Stomach (tissue), 4 donors: Measurements from ENCODE around the gene OR13C8.

ENCODE experiments used
- CTCF ChIP-seq, 7 experiments: fragments of 450-650 bp in 4 of 7; fragments of 200-600 bp in 3 of 7; sonication (generic) in 3 of 7; IDR thresholded peaks; one replicate each; pipeline ENCODE4 v1.5.1; 2016 to 2019; ENCODE audit warnings: antibody characterized with exemption in 7 of 7, control low read depth in 2 of 7, mild to moderate bottlenecking in 1 of 7
- EP300 ChIP-seq: sonication (generic); formaldehyde crosslinking; IDR thresholded peaks from one replicate; pipeline ENCODE4 v1.6.1; 2017; ENCODE audit warnings: antibody characterized with exemption
- POLR2A ChIP-seq, 4 donors: fragments of 450-650 bp; IDR thresholded peaks; one replicate each; pipeline ENCODE4 v1.6.1; 2016; ENCODE audit warnings: antibody characterized with exemption in 4 of 4, control low read depth in 2 of 4, mild to moderate bottlenecking in 1 of 4, moderate library complexity in 1 of 4
- POLR2AphosphoS5 ChIP-seq, 3 donors: sonication (generic); formaldehyde crosslinking; IDR thresholded peaks; one replicate each; pipeline ENCODE4 v1.6.1; 2016; ENCODE audit warnings: antibody characterized with exemption in 3 of 3

GRCh38 chr9:104577263-104577662 lies 8.3 kb downstream of the OR13C8 start:
- TF ChIP-seq CTCF (IDR thresholded peaks at IDR 0.05) (no peak), POLR2A (IDR thresholded peaks at IDR 0.05) (no peak), EP300 (no peak), POLR2AphosphoS5 (IDR thresholded peaks at IDR 0.05) (no peak)
